ENCODE measurements around the gene GARIN6. TPM values are rescaled to one million over a fixed set of nuclear protein-coding genes. Genes with fewer than 3 reads are reported as not detected.
"Not testable (repeated sequence)": the region's sequence is repeated elsewhere in the genome, so short reads cannot be mapped to it uniquely, and the experiment has no call there.

GARIN6 gene
- not detected for polyA plus RNA-seq (ENCODE audit: insufficient read length in 3 of 3)

DNA sequence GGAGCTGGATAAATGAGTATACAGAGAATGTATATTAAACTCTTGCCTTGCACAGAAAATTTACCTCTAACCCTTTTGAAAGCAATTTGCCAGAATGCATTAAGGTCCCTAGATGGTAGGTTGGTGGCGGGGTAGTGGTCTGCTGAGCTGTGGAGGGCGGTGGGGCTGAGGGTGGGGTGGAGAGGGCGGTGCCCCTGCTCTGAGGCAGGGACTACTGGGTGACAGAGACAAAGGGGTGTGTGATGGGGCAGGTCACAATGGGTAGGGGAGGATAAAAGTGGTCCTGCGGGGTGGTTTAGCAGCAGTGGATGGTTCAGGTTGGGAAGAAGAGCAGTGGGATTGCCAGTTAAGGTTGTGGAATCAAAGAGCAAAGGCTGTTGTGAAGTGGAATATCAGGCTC, at the start of gene GARIN6:
Gene GARIN6, plus strand, starts transcription at position 301 of the 400 bp plus-strand sequence. CDS start 422 bp downstream, outside the sequence.
- no peak for DNase-seq (ENCODE audit: low read depth in 3 of 3, low spot score in 2 of 3)

DNA sequence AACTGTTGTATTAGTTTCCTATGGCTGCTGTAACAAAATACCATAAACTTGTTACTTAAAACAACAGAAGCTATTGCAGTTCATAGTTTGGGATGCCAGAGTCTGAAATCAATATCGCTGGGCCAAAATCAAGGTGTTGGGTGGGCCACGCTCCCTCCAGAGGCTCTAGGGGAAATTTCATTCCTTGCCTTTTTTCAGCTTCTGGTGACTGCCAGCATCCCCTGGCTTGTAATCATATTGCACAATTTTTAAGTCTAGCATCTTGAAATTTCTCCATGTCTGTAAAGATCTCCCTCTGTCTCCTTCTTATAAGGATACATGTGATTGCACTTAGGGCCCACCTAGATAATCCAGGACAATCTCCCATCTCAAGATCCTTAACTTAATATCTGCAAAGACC, 48.8 kb upstream of the GARIN6 start:
- DNase-seq (ENCODE audit: low read depth in 3 of 3, low spot score in 2 of 3) = no peak

DNA sequence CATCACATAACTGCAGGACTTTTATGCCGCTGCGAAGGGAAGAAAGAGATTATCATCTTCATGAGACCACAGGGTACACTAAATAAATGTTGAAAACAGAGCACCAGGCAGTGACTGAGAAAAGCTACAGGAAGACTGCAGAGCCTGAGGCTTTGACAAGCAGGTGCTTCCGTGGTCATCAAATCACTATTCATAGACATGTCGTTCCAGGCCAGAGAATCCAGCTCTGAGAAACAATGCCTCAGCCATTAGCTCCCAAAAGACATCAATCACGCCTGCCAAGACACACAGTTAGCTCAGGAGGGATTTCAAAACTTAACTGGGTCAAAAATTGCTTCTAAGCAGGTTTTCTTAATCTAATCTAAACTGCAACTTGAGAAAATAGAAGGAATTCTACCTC, 47.2 kb upstream of the GARIN6 start:
- DNase-seq (ENCODE audit: low read depth in 3 of 3, low spot score in 2 of 3) = no peak

DNA sequence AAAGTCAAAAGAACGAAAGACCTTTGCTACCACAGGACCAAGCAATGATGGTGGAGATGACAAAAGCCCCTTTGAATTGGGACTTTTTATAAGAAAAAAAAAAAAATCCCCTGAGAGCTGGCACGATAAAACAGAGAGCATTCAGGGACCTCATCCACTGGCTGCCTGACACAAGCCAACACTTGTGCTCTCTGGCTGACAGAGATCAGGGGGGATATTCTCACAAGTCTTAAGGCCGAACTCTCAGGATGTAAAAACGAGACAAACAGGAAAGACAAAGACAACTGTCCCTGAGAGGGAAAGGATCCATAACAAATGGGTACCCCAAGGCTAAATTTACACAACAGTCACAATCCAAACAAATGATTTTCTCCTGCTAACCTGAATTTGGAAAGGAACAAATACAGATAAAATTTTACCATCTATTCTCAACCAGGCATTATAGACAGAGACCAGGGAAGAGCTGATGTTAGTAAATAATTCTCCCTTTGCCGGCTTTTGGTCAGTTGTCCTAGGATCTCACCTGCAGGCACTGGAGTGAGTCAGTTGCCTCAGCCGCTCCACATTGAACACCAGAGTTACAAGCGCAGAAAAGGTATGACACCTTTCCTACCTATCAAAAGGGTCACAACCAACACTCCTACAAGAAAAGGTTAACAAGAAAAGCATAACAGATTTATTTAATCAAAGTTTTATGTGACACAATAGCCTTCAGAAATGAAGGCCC, 37.9 kb upstream of the GARIN6 start:
- DNase-seq (ENCODE audit: low read depth in 3 of 3, low spot score in 2 of 3) = no peak

DNA sequence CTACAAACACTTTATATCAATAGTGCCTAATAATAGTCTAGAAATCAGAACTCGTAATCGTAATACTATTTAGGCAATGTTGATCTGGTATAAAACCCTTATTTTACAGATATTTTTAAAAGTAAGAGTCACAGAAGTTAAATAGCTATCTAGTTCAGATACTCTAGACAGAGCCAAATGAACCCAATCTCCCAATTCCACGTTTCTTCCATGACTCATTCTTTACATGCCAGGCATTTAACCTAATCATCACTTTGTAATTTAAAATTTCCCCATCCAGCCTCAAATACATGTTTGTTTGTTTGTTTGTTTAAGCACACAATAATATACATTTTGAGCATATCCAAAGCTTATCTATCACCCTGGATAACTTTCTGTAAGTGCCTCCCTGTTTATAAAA, 36.4 kb upstream of the GARIN6 start:
- DNase-seq (ENCODE audit: low read depth in 3 of 3, low spot score in 2 of 3) = no peak

DNA sequence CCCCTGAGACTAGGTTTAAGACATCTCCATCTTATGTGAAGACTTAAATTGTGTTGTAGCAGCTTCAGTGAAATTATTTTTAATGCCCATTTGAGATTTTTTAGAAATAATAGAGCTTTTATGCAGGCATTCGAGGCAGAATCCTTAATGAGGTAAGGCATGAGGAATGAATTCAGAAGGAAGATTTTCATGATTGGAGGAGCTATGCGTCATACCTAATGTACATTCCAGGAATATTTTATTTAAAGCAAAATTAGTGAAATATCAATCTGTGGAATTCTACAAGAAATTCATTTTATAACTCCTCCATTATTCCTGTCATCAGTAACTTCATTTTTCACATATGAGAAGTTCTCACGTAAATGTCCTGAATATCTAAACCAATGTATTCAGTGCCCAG, 36.0 kb upstream of the GARIN6 start:
- DNase-seq (ENCODE audit: low read depth in 3 of 3, low spot score in 2 of 3) = no peak

DNA sequence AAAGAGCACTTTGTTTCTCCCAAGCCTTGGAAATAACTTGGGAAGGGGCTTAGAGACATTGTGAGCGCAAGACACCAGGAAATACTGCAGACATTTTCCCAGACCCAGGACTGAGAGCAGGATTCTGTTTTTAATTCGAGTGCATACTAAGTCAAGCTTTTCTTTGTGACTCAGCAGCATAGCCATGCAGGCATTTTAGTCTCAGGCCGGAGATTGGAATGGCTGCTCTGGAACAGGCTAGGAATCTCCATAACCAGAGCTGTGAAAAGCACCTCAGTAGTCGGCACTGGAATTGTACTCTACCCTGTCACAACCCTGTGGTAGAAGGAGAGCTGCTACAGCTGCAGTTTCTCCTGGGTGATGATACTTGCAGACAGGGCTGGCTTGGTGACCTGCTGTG, 28.9 kb upstream of the GARIN6 start:
- DNase-seq (ENCODE audit: low read depth in 3 of 3, low spot score in 2 of 3) = no peak

DNA sequence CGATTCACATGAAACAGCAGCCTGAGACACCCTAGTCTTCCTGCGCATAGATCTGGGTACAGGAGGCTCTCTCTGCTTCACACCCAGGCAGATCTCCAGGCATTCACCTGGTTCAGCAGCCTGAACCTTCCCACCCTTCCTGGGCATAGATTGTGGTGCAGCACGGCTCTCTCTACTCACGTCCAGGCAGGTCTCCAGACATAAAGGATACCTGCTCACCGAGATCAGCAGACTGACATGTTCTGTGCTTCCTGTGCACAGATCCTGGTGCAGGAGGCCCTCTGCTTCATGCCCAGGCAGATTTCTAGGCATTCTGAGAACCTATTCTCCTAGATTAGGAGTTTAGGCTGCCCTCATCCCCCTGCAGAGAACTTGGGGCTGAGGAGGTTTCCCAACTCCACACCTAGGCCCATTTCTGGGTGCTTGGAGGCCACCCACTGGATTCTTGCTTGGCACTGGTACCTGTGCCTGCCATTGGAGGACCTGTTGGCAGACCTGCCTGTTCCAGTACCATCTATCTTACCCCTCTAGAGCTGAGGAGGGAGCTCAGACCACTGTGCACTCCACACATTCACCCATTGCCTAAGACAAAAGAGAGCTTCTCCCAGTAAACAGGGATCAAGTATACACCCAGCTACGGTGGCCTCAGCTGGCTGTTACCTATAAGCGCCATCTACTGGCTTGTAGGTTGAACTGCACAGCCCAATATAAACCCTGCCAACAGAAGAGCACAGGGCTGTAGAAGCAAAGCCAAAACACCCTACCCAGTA, 28.0 kb upstream of the GARIN6 start:
- no peak for DNase-seq (ENCODE audit: low read depth in 3 of 3, low spot score in 2 of 3)

DNA sequence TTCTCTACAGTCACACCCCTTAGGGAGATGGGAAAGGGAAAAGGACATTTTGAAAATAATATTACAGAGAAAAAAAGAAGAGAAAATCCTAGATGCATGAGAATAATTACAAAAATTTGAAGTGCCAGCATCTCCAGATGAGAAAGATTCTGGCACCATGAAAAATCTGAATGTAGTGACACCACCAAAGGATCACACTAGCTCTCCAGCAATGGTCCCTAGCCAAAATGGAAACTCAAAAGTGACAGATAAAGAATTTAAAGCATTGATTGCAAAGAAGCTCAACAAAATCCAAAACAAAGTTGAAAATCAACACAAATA, 27.4 kb upstream of the GARIN6 start:
- DNase-seq (ENCODE audit: low read depth in 3 of 3, low spot score in 2 of 3) = no peak

DNA sequence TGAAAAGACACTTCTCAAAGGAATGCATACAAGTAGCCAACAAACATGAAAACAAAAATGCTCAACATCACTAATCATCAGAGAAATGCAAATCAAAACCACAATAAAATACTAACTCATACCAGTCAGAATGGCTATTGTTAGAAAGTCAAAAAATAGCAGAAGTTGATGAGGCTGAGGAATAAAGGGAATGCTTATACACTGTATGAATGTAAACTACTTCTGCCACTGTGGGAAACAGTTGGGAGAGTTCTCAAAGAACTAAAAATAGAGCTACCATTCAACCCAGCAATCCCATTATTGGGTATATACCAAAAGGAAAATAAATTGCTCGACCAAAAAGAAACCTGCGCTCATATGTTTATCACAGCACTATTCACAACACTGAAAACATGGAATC, 23.0 kb upstream of the GARIN6 start:
- DNase-seq (ENCODE audit: low read depth in 3 of 3, low spot score in 2 of 3) = not testable (repeated sequence)

DNA sequence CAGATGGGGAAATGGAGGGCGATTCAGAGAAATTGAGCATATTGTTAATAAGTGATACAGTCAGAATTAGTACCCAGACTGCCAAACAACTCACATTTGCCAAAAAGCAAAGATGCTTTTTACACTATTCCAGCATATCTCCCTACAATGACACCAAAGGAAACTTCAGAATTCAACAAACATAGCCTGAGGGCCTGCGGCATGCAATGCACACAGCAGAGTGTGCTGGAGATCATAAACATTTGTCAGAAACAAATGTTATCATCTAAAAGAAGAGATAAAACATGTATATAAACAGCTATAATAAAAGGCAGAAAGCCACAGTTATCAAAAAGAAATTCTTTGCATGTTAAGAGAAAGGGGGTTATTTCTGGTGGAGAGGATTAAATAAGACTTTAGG, 20.1 kb upstream of the GARIN6 start:
- DNase-seq (ENCODE audit: low read depth in 3 of 3, low spot score in 2 of 3) = no peak

DNA sequence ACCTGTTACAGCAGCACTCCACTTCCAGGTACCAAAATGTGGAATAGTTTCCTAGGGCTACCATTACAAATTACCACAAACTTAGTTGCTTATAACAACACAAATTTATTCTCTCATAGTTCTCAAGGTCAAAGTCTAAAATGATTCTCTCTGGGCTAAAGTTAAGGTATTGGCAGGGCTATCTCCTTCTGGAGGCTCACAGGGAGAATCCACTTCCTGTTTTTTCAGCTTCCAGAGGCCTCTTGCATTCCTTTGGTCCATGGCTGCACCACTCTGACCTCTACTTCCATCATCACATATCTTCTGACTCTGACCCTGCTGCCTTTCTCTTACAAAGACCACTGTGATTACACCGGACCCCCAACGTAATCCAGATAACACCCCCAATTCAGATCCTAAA, 2.9 kb upstream of the GARIN6 start:
- no peak for DNase-seq (ENCODE audit: low read depth in 3 of 3, low spot score in 2 of 3)

DNA sequence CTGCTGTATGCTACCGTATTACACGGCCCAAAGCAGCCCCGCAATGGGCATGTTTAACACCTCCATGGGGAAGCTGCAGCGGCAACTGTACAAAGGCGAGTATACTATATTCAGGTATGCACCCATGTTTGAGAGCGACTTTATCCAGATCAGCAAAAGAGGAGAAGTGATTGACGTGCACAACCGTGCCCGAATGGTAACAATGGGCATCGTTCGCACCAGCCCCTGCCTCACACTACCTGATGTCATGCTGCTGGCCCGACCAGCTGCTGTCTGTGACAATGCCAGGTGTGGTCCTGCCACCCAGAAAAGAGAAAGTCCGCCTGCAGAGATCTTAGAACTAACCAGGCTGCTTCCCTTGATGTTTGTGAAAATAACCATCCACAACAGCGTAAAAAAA, 630 bp downstream of the GARIN6 start:
- DNase-seq (ENCODE audit: low read depth in 3 of 3, low spot score in 2 of 3) = no peak

DNA sequence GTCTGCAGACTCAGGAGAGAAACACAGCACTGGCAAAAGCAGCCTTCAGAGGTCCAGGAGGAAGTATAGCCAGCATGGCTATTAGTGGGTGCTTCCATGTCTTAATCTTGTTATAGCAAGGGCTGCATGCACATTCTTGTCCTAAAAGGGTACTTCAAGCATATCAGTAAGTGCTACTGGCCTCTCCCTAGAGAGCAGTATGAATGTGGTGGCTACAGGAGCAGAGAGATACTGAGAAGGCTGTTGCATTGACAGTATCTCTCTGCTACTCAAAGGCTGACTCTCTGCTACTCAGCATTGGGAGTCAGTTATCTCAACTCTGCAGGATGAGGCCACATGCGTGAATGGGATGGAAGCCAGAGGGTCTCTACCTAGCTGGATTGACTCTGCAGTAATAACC, 2.0 kb downstream of the GARIN6 start:
- no peak for DNase-seq (ENCODE audit: low read depth in 3 of 3, low spot score in 2 of 3)

DNA sequence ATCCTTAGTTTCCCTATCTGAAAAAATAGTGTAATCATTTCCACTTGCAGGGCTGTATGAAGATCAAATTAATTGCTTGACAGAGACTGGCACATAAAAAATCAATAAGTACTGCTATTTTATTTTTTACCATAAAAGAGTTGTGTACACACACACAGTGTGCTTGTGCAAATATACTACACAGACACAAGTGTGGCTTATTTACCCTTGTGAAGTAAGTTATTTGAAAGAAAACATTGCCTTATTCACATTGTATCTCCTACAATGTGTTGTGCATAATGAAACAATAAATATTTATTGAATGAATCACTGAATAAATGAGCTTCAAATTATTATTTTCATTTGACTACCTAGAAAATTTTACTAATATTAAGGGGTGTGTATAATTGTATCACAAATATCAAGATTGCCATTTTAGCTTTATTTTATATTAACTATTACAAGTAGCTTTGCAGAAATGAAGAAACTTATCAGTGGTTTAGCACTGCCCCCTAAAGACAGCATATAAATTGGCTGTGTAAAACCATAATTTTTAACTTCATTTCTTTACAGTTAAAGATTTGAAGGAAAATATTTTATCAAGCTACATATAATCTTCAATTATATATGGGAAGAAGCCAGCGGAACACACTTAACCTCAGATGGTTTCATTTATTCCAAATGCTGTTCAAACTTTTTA, 11.3 kb downstream of the GARIN6 start:
- no peak for DNase-seq (ENCODE audit: low read depth in 3 of 3, low spot score in 2 of 3)

DNA sequence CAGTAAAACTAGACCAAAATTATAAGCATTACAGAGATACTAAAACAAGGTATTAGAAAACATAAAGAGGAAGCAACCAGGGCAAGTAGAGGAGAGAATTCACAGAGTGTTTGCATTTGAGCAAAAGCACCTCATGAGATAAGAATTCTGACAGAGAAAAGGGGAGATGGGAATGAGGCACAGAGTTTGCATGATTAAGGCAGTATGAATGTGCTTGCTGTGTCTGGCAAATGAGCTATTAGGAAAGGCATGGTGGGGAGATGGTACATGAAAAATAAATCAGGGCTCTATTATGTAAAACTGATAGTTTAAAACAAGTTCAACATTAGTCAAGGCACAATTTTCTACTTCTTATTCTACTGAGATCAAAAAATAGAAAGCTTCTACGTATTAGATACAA, 23.1 kb downstream of the GARIN6 start:
- no peak for DNase-seq (ENCODE audit: low read depth in 3 of 3, low spot score in 2 of 3)

DNA sequence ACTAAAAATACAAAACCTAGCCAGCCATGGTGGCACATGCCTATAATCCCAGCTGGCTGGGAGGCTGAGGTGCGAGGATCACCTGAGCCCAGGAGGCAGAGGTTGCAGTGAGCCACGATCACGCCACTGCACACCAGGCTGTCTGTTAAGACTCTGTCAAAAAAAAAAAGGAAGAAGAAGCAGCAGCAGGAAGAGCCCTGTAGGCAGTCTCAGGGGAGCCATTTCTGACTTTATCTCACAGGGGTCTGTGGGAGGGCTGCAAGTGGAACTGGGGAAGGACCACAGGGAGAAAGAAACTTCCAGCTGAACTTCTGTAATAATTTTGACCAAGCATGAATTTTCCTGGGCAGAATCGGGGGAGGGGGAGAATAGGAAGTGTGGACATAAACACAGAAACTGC, 32.7 kb downstream of the GARIN6 start:
- no peak for DNase-seq (ENCODE audit: low read depth in 3 of 3, low spot score in 2 of 3)

DNA sequence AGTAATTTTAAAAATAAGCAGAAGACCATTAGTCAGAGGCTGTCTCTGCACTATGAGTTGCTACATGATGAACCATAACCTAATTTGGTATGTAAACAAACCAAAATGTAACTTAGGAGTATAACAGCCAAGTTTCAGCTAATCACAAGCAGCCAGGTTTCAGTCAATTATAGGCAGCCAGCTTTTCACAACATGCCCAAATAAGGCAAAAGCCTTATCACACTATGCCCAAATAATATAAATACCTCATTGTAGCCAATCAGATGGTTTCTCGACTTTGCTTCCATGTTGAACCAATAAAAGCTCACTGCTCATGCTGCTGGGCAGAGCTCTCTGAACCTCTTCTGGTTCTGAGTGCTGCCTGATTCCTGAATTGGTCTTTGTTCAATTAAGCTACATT, 38.6 kb downstream of the GARIN6 start:
- DNase-seq (ENCODE audit: low read depth in 3 of 3, low spot score in 2 of 3) = no peak

DNA sequence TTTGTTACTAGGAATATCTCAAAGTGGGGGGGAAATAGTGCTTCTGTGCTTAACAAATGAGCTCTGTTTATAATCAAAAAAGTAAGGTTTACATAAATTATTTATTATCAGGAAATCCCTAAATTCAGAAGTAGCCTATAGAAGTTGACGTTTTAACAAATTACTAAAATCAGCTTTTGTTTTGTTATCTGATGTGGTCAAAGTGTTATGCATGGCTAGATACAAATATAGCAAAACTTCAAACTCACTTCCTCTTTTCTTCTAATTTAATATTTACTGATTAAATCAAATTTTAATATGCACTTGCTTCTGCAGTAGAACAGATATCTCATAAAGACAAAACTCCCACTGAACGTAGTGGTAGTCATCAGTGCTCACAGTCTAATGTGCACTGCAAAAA, 47.5 kb downstream of the GARIN6 start:
- no peak for DNase-seq (ENCODE audit: low read depth in 3 of 3, low spot score in 2 of 3)
